ENCODE measurements around the gene APLP2.

The APLP2 gene

DNA sequence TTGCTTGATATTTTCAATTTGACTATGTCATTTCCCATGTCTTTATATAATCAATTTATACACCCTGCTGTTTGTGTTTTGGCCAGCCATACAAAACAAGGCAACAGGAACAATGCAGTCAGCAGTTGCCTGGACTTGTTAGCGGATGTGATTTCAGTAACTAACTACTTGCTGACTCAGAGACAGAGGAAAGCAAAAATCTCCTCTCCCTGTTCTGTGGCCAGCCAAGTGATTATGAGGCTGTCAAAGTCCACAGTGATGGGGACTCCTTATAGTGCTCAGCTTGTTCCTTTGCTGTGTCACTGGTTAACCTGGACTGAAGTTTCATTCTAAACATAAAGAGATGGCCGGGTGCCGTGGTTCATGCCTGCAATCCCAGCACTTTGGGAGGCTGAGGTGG is 32.6 kb upstream of the APLP2 start:
- H3K9me3 ChIP-seq (replicated peaks; ENCODE audit: low read length): no peaks in the 10 kb centered on the region
- no peaks in the 10 kb centered on the region for H3K27me3 ChIP-seq (ENCODE audit: control insufficient read depth, insufficient read depth, low read length)
- no peak overlapping the region for H3K9ac ChIP-seq (ENCODE audit: low read depth, low read length)

DNA sequence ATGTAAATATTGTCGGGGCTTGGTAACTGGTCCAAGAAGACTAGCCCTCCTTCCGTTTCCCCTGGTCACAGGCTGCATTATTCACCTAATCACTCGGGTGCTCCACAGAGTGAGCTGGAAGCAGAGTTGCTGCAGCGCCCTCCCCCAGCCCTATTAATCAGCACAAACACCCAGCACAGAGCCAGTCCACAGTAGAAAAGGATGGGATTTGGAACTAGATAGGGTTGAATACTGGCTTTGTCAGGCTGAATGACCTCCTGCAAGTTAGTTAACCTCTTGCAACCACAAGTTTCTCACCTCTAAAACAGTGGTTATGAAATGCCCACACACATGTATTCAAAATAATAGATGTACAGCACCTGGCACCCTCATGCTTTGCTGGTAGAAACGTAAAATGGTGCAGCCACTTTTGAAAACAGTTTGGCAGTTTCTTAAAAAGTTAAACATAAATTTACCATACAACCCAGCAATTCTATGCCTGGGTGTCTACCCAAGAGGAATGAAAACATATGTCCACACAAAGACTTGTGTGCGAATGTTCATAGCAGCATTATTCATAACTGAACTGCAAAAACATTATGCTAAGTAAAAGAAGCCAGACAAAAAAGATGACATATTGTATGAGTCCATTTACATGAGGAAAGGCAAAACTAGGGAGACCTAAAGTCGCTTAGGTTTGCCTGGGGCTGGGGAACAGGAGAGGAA is 31.7 kb upstream of the APLP2 start:
- H3K4me2 ChIP-seq (ENCODE audit: low read length): no peak overlapping the region
- H3K4me3 ChIP-seq (ENCODE audit: low read length): no peak overlapping the region
- peaks cover 19% of the 10 kb centered on the region for H3K4me1 ChIP-seq (ENCODE audit: control insufficient read depth, insufficient read depth, low read length)
- no peaks in the 10 kb centered on the region for H3K36me3 ChIP-seq (ENCODE audit: insufficient read depth, low read length)
- H3K27me3 ChIP-seq (ENCODE audit: control insufficient read depth, insufficient read depth, low read length): no peaks in the 10 kb centered on the region
- no peak overlapping the region for H3K9ac ChIP-seq (ENCODE audit: low read depth, low read length)
- no peaks in the 10 kb centered on the region for H3K9me3 ChIP-seq (replicated peaks; ENCODE audit: low read length)

More for the DNA sequence above, 32.6 kb upstream of the APLP2 start:
- H3K36me3 ChIP-seq (ENCODE audit: insufficient read depth, low read length): no peaks in the 10 kb centered on the region
- peaks cover 14% of the 10 kb centered on the region for H3K4me1 ChIP-seq (ENCODE audit: control insufficient read depth, insufficient read depth, low read length)
- no peak overlapping the region for H3K4me3 ChIP-seq (ENCODE audit: low read length)
- no peak overlapping the region for H3K4me2 ChIP-seq (ENCODE audit: low read length)

DNA sequence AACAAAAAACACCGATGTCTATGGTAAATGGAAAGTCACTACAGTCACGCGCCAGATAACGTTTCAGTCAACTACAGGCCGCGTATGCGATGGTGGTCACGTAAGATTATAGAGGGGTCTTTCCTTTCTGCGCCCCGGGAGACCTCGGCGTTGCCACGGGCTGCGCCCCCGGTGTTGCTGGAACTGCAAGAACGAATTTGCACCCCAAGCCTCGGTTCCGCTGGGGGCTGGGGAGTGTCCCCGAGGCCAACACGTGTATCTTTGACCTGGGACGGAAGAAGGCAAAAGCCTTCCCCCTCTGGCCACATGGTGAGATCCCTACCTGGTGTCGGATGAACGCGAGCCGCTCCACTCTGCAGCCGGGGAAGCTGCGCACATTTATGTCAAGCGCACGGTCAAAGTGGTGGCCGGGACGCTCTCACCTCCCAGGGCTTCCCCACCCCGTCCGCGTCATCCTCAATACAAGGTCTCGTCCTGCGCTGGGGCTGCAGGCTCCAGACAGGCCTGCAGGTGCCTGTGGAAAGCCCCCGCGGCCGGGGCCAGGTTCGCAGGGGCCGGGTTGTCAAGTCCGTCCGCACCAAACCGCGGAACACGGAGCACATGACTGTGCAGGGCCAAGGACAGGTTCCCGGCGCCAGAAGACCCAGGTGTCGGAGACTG is 29.3 kb upstream of the APLP2 start:
- Histone ChIP-seq H3K4me2 (ENCODE audit: low read length) (no peak overlapping the region), H3K9me3 (replicated peaks; ENCODE audit: low read length) (no peaks in the 10 kb centered on the region), H3K36me3 (ENCODE audit: insufficient read depth, low read length) (no peaks in the 10 kb centered on the region), H3K4me3 (ENCODE audit: low read length) (no peak overlapping the region), H3K9ac (ENCODE audit: low read depth, low read length) (no peak overlapping the region), H3K27me3 (ENCODE audit: control insufficient read depth, insufficient read depth, low read length) (no peaks in the 10 kb centered on the region), H3K4me1 (ENCODE audit: control insufficient read depth, insufficient read depth, low read length) (peaks cover 19% of the 10 kb centered on the region)

DNA sequence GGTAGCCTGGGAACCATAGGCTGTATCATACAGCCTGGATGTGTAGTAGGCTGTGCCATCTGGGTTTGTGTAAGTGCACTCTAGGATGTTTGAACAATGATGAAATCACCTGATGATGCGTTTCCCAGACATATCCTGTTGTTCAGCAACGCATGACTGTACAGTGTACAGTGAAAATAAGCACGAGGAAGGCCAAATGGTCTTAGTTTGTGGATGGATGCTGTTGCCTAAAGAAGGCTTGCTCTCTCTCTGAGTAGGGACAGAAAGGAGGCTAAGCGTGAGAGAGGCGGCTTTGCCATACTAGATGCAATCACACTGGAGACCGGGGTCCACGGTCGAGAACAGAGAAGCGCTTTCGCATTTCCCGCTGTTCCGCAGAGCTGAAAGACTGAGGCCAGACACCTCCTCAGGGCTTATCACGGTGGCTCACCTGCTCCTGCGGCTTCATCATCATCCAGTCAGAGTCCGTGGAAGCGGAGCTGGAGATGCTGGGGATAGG is 27.6 kb upstream of the APLP2 start:
- Histone ChIP-seq H3K27me3 (ENCODE audit: control insufficient read depth, insufficient read depth, low read length) (no peaks in the 10 kb centered on the region), H3K9me3 (replicated peaks; ENCODE audit: low read length) (no peaks in the 10 kb centered on the region), H3K4me2 (ENCODE audit: low read length) (no peak overlapping the region), H3K36me3 (ENCODE audit: insufficient read depth, low read length) (no peaks in the 10 kb centered on the region), H3K4me3 (ENCODE audit: low read length) (no peak overlapping the region), H3K4me1 (ENCODE audit: control insufficient read depth, insufficient read depth, low read length) (peaks cover 16% of the 10 kb centered on the region), H3K9ac (ENCODE audit: low read depth, low read length) (no peak overlapping the region)

DNA sequence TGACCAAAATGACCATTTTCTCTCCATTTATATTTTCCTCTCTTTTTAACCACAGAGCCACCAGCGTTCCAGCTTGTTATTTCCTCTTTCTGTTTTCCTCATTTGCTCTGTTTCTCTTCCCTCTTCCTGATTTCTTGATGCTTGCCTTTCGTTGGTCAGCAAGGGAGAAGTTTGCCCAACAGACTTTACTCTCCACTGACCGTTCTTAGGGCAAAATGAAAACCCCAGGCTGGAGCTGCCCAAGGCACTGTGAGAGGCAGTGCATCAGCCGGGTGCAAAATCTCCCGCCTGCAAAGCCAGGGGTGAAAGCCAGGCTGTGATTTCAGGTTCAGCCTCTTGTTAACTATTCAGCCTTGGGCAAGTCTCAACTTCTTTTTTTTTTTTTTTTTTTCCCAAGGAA is 26.1 kb upstream of the APLP2 start:
- Histone ChIP-seq H3K4me3 (ENCODE audit: low read length) (no peak overlapping the region), H3K9ac (ENCODE audit: low read depth, low read length) (no peak overlapping the region), H3K27me3 (ENCODE audit: control insufficient read depth, insufficient read depth, low read length) (no peaks in the 10 kb centered on the region), H3K9me3 (replicated peaks; ENCODE audit: low read length) (no peaks in the 10 kb centered on the region), H3K36me3 (ENCODE audit: insufficient read depth, low read length) (no peaks in the 10 kb centered on the region), H3K4me1 (ENCODE audit: control insufficient read depth, insufficient read depth, low read length) (peaks cover 6% of the 10 kb centered on the region), H3K4me2 (ENCODE audit: low read length) (no peak overlapping the region)

DNA sequence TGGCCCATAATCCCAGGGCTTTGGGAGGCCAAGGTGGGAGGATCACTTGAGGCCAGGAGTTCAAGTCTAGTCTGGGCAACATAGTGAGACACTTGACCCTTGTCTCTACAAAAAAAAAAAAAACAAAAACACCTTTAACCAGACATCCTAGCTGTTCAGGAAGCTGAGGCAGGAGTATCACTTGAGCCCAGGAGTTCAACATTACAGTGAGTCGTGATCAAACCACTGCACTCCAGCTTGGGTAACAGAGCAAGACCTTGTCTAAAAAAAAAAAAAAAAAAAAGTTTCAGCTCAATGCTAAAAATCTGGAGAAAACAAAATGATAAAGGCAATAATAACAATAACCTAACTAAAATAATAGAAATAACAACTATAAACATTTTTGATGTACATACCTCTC is 22.6 kb upstream of the APLP2 start:
- no peak overlapping the region for H3K9ac ChIP-seq (ENCODE audit: low read depth, low read length)
- peaks cover 3% of the 10 kb centered on the region for H3K27me3 ChIP-seq (ENCODE audit: control insufficient read depth, insufficient read depth, low read length)
- H3K4me2 ChIP-seq (ENCODE audit: low read length): no peak overlapping the region
- H3K4me1 ChIP-seq (ENCODE audit: control insufficient read depth, insufficient read depth, low read length): peaks cover 4% of the 10 kb centered on the region
- H3K9me3 ChIP-seq (replicated peaks; ENCODE audit: low read length): no peaks in the 10 kb centered on the region
- no peak overlapping the region for H3K4me3 ChIP-seq (ENCODE audit: low read length)
- H3K36me3 ChIP-seq (ENCODE audit: insufficient read depth, low read length): no peaks in the 10 kb centered on the region

DNA sequence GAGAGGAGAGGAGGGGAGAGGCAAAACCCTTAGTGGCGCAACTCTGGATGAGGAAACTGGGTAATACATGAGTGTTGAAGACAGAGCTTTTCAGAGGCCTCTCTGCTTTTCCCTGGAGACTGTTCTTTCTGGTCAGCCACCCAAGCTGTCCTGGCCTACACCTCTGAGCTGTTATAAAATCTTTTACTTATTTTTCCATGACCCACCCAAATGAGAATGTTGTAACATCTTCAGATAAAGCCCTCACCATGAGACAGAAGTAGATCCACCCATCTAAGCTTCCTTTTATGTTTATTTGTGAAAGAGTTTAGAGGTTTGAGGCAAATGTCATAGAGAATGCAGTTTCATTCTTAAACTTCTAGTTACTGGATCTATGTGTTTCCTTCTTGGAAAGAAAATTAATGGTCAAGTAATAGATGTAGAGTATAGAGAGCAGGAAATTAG is 20.3 kb upstream of the APLP2 start:
- Histone ChIP-seq H3K4me1 (ENCODE audit: control insufficient read depth, insufficient read depth, low read length) (no peaks in the 10 kb centered on the region), H3K36me3 (ENCODE audit: insufficient read depth, low read length) (no peaks in the 10 kb centered on the region), H3K27me3 (ENCODE audit: control insufficient read depth, insufficient read depth, low read length) (peaks cover 3% of the 10 kb centered on the region), H3K9me3 (replicated peaks; ENCODE audit: low read length) (no peaks in the 10 kb centered on the region), H3K4me2 (ENCODE audit: low read length) (no peak overlapping the region), H3K9ac (ENCODE audit: low read depth, low read length) (no peak overlapping the region), H3K4me3 (ENCODE audit: low read length) (no peak overlapping the region)

DNA sequence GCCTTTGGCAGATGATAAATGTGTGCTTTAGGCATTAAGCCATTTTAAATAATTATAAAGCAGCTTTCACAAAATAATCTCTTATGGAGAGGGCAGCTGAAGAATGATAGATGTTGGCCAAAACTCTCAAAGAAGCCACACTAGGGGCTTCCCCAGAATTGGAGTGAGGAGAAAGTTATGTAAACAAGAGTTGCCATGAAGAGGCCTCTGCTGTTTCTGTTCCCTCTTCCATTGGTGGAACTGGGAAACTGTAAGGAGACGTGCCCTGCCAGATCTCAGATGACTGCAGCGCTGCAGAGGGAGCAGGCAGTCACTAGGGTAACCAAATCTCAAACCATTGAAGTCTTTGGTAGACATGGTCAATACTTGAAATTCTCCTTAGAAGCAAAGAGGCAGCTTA is 19.4 kb upstream of the APLP2 start:
- Histone ChIP-seq H3K4me2 (ENCODE audit: low read length) (no peak overlapping the region), H3K9ac (ENCODE audit: low read depth, low read length) (no peak overlapping the region), H3K9me3 (replicated peaks; ENCODE audit: low read length) (no peaks in the 10 kb centered on the region), H3K36me3 (ENCODE audit: insufficient read depth, low read length) (no peaks in the 10 kb centered on the region), H3K4me3 (ENCODE audit: low read length) (no peak overlapping the region), H3K27me3 (ENCODE audit: control insufficient read depth, insufficient read depth, low read length) (peaks cover 3% of the 10 kb centered on the region), H3K4me1 (ENCODE audit: control insufficient read depth, insufficient read depth, low read length) (no peaks in the 10 kb centered on the region)

DNA sequence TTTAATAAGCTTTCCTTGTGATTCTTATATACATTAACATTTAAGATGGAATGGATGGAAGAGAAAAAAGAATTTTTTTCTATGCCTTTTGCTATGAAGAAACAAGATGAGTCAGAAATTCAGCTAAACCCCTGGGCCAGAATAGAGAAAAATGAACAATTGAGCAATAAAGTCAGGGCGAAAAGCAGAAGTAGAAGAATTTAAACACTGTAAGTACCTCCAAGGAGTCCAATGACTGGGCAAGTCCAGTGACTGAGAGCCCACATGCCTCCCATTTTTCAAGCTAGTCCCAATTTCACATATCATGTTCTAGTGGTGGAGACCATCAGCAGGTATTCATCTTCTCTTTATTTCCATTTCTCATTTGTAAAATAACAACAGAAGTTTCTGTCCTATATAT is 18.6 kb upstream of the APLP2 start:
- no peak overlapping the region for H3K4me3 ChIP-seq (ENCODE audit: low read length)
- H3K9me3 ChIP-seq (replicated peaks; ENCODE audit: low read length): no peaks in the 10 kb centered on the region
- H3K4me2 ChIP-seq (ENCODE audit: low read length): no peak overlapping the region
- no peaks in the 10 kb centered on the region for H3K36me3 ChIP-seq (ENCODE audit: insufficient read depth, low read length)
- H3K27me3 ChIP-seq (ENCODE audit: control insufficient read depth, insufficient read depth, low read length): peaks cover 3% of the 10 kb centered on the region
- no peak overlapping the region for H3K9ac ChIP-seq (ENCODE audit: low read depth, low read length)
- H3K4me1 ChIP-seq (ENCODE audit: control insufficient read depth, insufficient read depth, low read length): no peaks in the 10 kb centered on the region

DNA sequence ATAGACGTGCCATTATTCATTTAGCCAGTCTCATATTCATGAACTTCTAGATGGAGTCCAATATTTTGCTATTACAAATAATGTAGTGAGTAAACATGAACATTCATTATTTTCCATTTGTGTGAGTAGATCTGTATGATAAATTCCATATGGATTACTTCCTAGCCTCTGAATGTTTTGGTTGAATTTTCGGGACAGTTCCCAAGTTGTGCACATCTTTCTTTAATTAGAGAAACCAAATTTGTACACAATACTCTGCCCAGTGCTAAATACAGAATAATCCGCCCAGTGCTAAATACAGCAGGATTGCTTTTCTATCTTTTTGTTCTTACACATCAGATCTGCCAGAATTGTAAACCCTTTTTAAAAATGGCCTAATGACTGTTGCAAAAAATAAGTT is 17.1 kb upstream of the APLP2 start:
- peaks cover 12% of the 10 kb centered on the region for H3K27me3 ChIP-seq (ENCODE audit: control insufficient read depth, insufficient read depth, low read length)
- H3K4me2 ChIP-seq (ENCODE audit: low read length): no peak overlapping the region
- H3K36me3 ChIP-seq (ENCODE audit: insufficient read depth, low read length): no peaks in the 10 kb centered on the region
- no peak overlapping the region for H3K9ac ChIP-seq (ENCODE audit: low read depth, low read length)
- H3K9me3 ChIP-seq (replicated peaks; ENCODE audit: low read length): no peaks in the 10 kb centered on the region
- no peaks in the 10 kb centered on the region for H3K4me1 ChIP-seq (ENCODE audit: control insufficient read depth, insufficient read depth, low read length)
- H3K4me3 ChIP-seq (ENCODE audit: low read length): no peak overlapping the region

DNA sequence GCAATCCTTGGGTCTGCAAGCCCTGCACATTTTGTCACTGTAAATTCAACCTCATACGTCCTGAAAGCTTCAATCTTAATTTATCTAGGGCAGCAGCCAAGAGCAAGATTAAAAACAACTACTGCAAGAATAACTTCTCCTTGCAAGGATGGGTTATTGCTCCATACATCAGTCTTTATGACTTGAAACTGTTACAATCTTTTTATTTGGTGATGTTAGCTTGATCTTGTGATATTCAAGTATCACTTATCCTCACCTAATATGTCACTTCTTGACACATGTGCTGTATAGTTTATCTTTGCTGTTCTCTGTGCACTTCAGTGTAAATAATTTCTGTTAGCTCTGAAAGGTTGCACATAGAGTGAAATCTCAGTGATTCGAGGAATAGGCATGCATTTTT is 14.7 kb upstream of the APLP2 start:
- Histone ChIP-seq H3K27me3 (ENCODE audit: control insufficient read depth, insufficient read depth, low read length) (peaks cover 26% of the 10 kb centered on the region), H3K9me3 (replicated peaks; ENCODE audit: low read length) (no peaks in the 10 kb centered on the region), H3K4me3 (ENCODE audit: low read length) (no peak overlapping the region), H3K36me3 (ENCODE audit: insufficient read depth, low read length) (no peaks in the 10 kb centered on the region), H3K4me1 (ENCODE audit: control insufficient read depth, insufficient read depth, low read length) (no peaks in the 10 kb centered on the region), H3K9ac (ENCODE audit: low read depth, low read length) (no peak overlapping the region), H3K4me2 (ENCODE audit: low read length) (no peak overlapping the region)

DNA sequence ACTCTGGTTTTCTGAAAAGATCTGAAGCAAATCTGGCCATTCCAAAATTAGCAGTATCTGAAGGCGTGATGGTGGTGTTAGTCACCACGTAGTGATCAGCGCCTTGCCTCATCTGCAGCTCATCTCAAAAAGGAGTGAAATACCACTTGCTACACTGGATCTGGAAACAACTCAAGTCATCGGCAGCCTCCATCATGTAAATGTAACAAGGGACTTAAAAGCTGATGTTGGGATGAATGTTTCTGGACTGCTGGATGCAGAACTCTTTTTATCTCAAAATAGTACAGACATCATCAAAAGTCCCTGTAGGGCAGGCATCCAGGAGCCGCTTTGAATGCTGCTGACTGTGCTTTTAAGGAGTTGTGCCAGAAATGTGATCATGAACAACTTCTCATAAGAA is 14.1 kb upstream of the APLP2 start:
- Histone ChIP-seq H3K4me2 (ENCODE audit: low read length) (no peak overlapping the region), H3K9ac (ENCODE audit: low read depth, low read length) (no peak overlapping the region), H3K27me3 (ENCODE audit: control insufficient read depth, insufficient read depth, low read length) (peaks cover 25% of the 10 kb centered on the region), H3K4me1 (ENCODE audit: control insufficient read depth, insufficient read depth, low read length) (no peaks in the 10 kb centered on the region), H3K9me3 (replicated peaks; ENCODE audit: low read length) (no peaks in the 10 kb centered on the region), H3K4me3 (ENCODE audit: low read length) (no peak overlapping the region), H3K36me3 (ENCODE audit: insufficient read depth, low read length) (no peaks in the 10 kb centered on the region)
